HL-60/S4 treated with phorbol 12-myristate 13-acetate at 8.2 ng/mL for 4 days and 3 days (cell line): ENCODE measurements around the gene APBB2.
"Not testable (repeated sequence)": the region's sequence is repeated elsewhere in the genome, so short reads cannot be mapped to it uniquely, and the experiment has no call there.

Source experiments
- in situ Hi-C: fragments of 300-500 bp; cut with MboI; formaldehyde crosslinking; loops from 2 replicates; pipeline ENCODE4 v1.15.0; 2022; ENCODE audit warnings: low sequenced_read_pairs

The APBB2 gene

GRCh38 chr4:40842318-40842717 lies 372.0 kb downstream of the APBB2 start:
- in situ Hi-C loops: loop anchor here (10.0 kb wide), 1 partner anchor 98 kb away; the partner anchor contains the start of gene NSUN7

GRCh38 chr4:40840985-40841571 lies 373.3 kb downstream of the APBB2 start:
- in situ Hi-C loops: loop anchor here (10.0 kb wide), 1 partner anchor 96 kb away; the partner anchor contains the start of gene NSUN7

- in situ Hi-C loops: loop anchor here (10.0 kb wide), 1 partner anchor 96 kb away; the partner anchor contains the start of gene NSUN7
Observed at GRCh38 chr4:40840255-40840984, 373.9 kb downstream of the APBB2 start.

- in situ Hi-C loops: no loop called here
Observed at GRCh38 chr4:40838742-40839141, 375.6 kb downstream of the APBB2 start.

- in situ Hi-C loops: no loop called here
Observed at GRCh38 chr4:40837094-40837870, 377.1 kb downstream of the APBB2 start.

GRCh38 chr4:40833212-40833611 lies 381.1 kb downstream of the APBB2 start:
- in situ Hi-C loops: no loop called here

GRCh38 chr4:40832175-40832574 lies 382.2 kb downstream of the APBB2 start:
- in situ Hi-C loops: no loop called here

GRCh38 chr4:40831146-40831907 lies 383.0 kb downstream of the APBB2 start:
- in situ Hi-C loops: no loop called here

- in situ Hi-C loops: no loop called here
Observed at GRCh38 chr4:40829586-40829985, 384.8 kb downstream of the APBB2 start.

- in situ Hi-C loops: no loop called here
Observed at GRCh38 chr4:40828661-40829060, 385.7 kb downstream of the APBB2 start.

- in situ Hi-C loops: no loop called here
Observed at GRCh38 chr4:40827758-40828157, 386.6 kb downstream of the APBB2 start.

GRCh38 chr4:40826821-40827220 lies 387.5 kb downstream of the APBB2 start:
- in situ Hi-C loops: no loop called here

- in situ Hi-C loops: no loop called here
Observed at GRCh38 chr4:40825014-40825838, 389.1 kb downstream of the APBB2 start.

- in situ Hi-C loops: no loop called here
Observed at GRCh38 chr4:40822420-40823166, 391.7 kb downstream of the APBB2 start.

GRCh38 chr4:40820101-40820500 lies 394.2 kb downstream of the APBB2 start:
- in situ Hi-C loops: no loop called here

GRCh38 chr4:40817157-40817556 lies 397.2 kb downstream of the APBB2 start:
- in situ Hi-C loops: not testable (repeated sequence)

- in situ Hi-C loops: no loop called here
Observed at GRCh38 chr4:40812856-40813255, 401.5 kb downstream of the APBB2 start.

- in situ Hi-C loops: no loop called here
Observed at GRCh38 chr4:40812386-40812785, 402.0 kb downstream of the APBB2 start.

- in situ Hi-C loops: no loop called here
Observed at GRCh38 chr4:40811956-40812355, 402.4 kb downstream of the APBB2 start.
